Sigmoid colon (tissue), 7 donors: Measurements from ENCODE around the gene NAALAD2. TPM values are rescaled to one million over a fixed set of nuclear protein-coding genes. Genes with fewer than 3 reads are reported as not detected.
"Not testable (repeated sequence)": the region's sequence is repeated elsewhere in the genome, so short reads cannot be mapped to it uniquely, and the experiment has no call there.

Experiments
- DNase-seq: peaks from one replicate; pipeline ENCODE4 v3.0.0-alpha.2; 2019
- H3K27ac ChIP-seq, 4 donors: fragments of 200-600 bp; sonication (generic); one replicate each; pipeline ENCODE4 v1.5.1; 2016 to 2019; ENCODE audit warnings: mild to moderate bottlenecking in 1 of 4
- H3K27me3 ChIP-seq, 3 donors: fragments of 200-600 bp; sonication (generic); one replicate each; pipeline ENCODE4 v1.5.1; 2019; ENCODE audit warnings: mild to moderate bottlenecking in 1 of 3
- H3K36me3 ChIP-seq, 4 donors: fragments of 200-600 bp; sonication (generic); one replicate each; pipeline ENCODE4 v1.5.1; 2016 to 2019
- H3K4me1 ChIP-seq, 4 donors: fragments of 200-600 bp; sonication (generic); one replicate each; pipeline ENCODE4 v1.5.1; 2017 to 2019
- H3K4me3 ChIP-seq, 4 donors: fragments of 200-600 bp; sonication (generic); one replicate each; pipeline ENCODE4 v1.5.1; 2017 to 2019; ENCODE audit warnings: mild to moderate bottlenecking in 2 of 4, moderate library complexity in 1 of 4
- H3K9me3 ChIP-seq, 4 donors: fragments of 200-600 bp in 3 of 4; sonication (generic) in 3 of 4; one replicate each; pipeline versions ENCODE4 v1.5.1 to v1.6.1; 2013 to 2019
- CTCF ChIP-seq, 4 experiments: fragments of 450-650 bp in 3 of 4; fragments of 200-600 bp in 1 of 4; IDR thresholded peaks; one replicate each; pipeline ENCODE4 v1.5.1; 2016 to 2019; ENCODE audit warnings: antibody characterized with exemption in 4 of 4, mild to moderate bottlenecking in 3 of 4, moderate library complexity in 2 of 4
- EP300 ChIP-seq, 4 donors: sonication (generic); formaldehyde crosslinking; IDR thresholded peaks; one replicate each; pipeline ENCODE4 v1.6.1; 2017; ENCODE audit warnings: antibody characterized with exemption in 4 of 4
- POLR2A ChIP-seq, 2 donors: fragments of 450-650 bp; IDR thresholded peaks; one replicate each; pipeline ENCODE4 v1.6.1; 2016; ENCODE audit warnings: antibody characterized with exemption in 2 of 2, mild to moderate bottlenecking in 2 of 2, moderate library complexity in 2 of 2
- POLR2AphosphoS5 ChIP-seq, 4 donors: sonication (generic); formaldehyde crosslinking; IDR thresholded peaks; one replicate each; pipeline ENCODE4 v1.6.1; 2017; ENCODE audit warnings: antibody characterized with exemption in 4 of 4
- WGBS, 2 donors: extraction: QIAGEN DNeasy Blood & Tissue Kit; methylation state at CpG; one replicate each; pipeline ENCODE4 v1.1.7; 2013; 5-methylcytosine and 5-hydroxymethylcytosine counted together
- intact Hi-C: fragments of 100-400 bp; cut with DNase I; formaldehyde crosslinking; loops from one replicate; pipeline ENCODE4 v1.15.1; 2023
- polyA plus RNA-seq, 3 donors: library from polyadenylated mRNA; stranded (reverse); fragments of 200-250 nt; gene quantifications; one replicate each; pipeline ENCODE4 v1.2.3, GENCODE V29; 2013
- total RNA-seq, 4 donors: library from RNA; depleted of rRNA; stranded (reverse); fragments of >200 nt; gene quantifications; one replicate each; pipeline ENCODE4 v1.1.0, GENCODE V29; 2016
- donor health status: healthy with polysubstance abuse.
- donor health status: Bipolar disorder and iron deficiency.
- donor health status: healthy.

The NAALAD2 gene
- total and polyA plus RNA-seq, 7 donors = 0.31 to 3.9 (median 3.6) TPM; not detected in 2

- H3K27ac ChIP-seq = peak overlapping the region in 3 of 4 donors; percentile 23 to 56 (median 35)
- 8 to 12% methylated on average over 5 of the region's 5 CpGs for WGBS, 2 donors
- intact Hi-C loops = no loop called here
- H3K4me3 ChIP-seq = peak overlapping the region; percentile 42 to 54 (median 48)
- no peaks in the 10 kb centered on the region for H3K9me3 ChIP-seq
- no peaks in the 10 kb centered on the region for H3K27me3 ChIP-seq
- no peaks in the 10 kb centered on the region for H3K36me3 ChIP-seq
- no peak for DNase-seq
- peaks cover 0 to 6% (median 3%) of the 10 kb centered on the region in 4 donors for H3K4me1 ChIP-seq
- TF ChIP-seq EP300 (IDR thresholded peaks at IDR 0.05) (no peak), CTCF (IDR thresholded peaks at IDR 0.05) (no peak), POLR2A (IDR thresholded peaks at IDR 0.05) (no peak), POLR2AphosphoS5 (IDR thresholded peaks at IDR 0.05) (no peak)
Observed at GRCh38 chr11:90135016-90135415, 553 bp downstream of the NAALAD2 start.

GRCh38 chr11:90148900-90149299 is 14.4 kb downstream of the NAALAD2 start:
- no peaks in the 10 kb centered on the region for H3K9me3 ChIP-seq
- H3K4me3 ChIP-seq = no peak overlapping the region
- DNase-seq = no peak
- WGBS, 2 donors = 94 to 97% methylated on average over 1 of the region's 1 CpG
- no peaks in the 10 kb centered on the region for H3K36me3 ChIP-seq
- no peak for TF ChIP-seq EP300 (IDR thresholded peaks at IDR 0.05)
- TF ChIP-seq CTCF (IDR thresholded peaks at IDR 0.05) = no peak
- TF ChIP-seq POLR2A (IDR thresholded peaks at IDR 0.05) = no peak
- TF ChIP-seq POLR2AphosphoS5 (IDR thresholded peaks at IDR 0.05) = no peak
- no peaks in the 10 kb centered on the region for H3K27me3 ChIP-seq
- H3K4me1 ChIP-seq = no peaks in the 10 kb centered on the region
- intact Hi-C loops = no loop called here
- no peak overlapping the region for H3K27ac ChIP-seq

GRCh38 chr11:90166982-90167573 is 32.6 kb downstream of the NAALAD2 start:
- H3K4me3 ChIP-seq, intact Hi-C loops, H3K36me3 ChIP-seq, H3K27ac ChIP-seq, H3K9me3 ChIP-seq, H3K27me3 ChIP-seq, H3K4me1 ChIP-seq, DNase-seq: not testable (repeated sequence)
- 94 to 96% methylated on average over 49 of the region's 49 CpGs for WGBS, 2 donors

- H3K4me1 ChIP-seq, H3K27me3 ChIP-seq, H3K27ac ChIP-seq, H3K36me3 ChIP-seq, H3K9me3 ChIP-seq, H3K4me3 ChIP-seq, intact Hi-C loops, DNase-seq: not testable (repeated sequence)
- 68 to 83% methylated on average over 8 of the region's 8 CpGs for WGBS, 2 donors
Observed at GRCh38 chr11:90167704-90168103, 33.2 kb downstream of the NAALAD2 start.

GRCh38 chr11:90168571-90168970 is 34.1 kb downstream of the NAALAD2 start:
- Histone ChIP-seq H3K9me3 (no peaks in the 10 kb centered on the region), H3K36me3 (no peaks in the 10 kb centered on the region), H3K27me3 (no peaks in the 10 kb centered on the region), H3K4me3 (no peak overlapping the region), H3K4me1 (no peaks in the 10 kb centered on the region), H3K27ac (no peak overlapping the region)
- no peak for DNase-seq
- whole genome bisulfite sequencing, 2 donors = 74 to 88% methylated on average over 3 of the region's 3 CpGs
- no peak for TF ChIP-seq POLR2AphosphoS5 (IDR thresholded peaks at IDR 0.05)
- no peak for TF ChIP-seq EP300 (IDR thresholded peaks at IDR 0.05)
- no peak for TF ChIP-seq CTCF (IDR thresholded peaks at IDR 0.05)
- TF ChIP-seq POLR2A (IDR thresholded peaks at IDR 0.05) = no peak
- intact Hi-C loops = no loop called here

GRCh38 chr11:90171359-90171758 is 36.9 kb downstream of the NAALAD2 start:
- Histone ChIP-seq H3K36me3 (no peaks in the 10 kb centered on the region), H3K4me3 (no peak overlapping the region), H3K27me3 (no peaks in the 10 kb centered on the region), H3K9me3 (no peaks in the 10 kb centered on the region), H3K27ac (no peak overlapping the region), H3K4me1 (no peaks in the 10 kb centered on the region)
- intact Hi-C loops = no loop called here
- TF ChIP-seq CTCF (IDR thresholded peaks at IDR 0.05) (no peak), POLR2A (IDR thresholded peaks at IDR 0.05) (no peak), EP300 (IDR thresholded peaks at IDR 0.05) (no peak), POLR2AphosphoS5 (IDR thresholded peaks at IDR 0.05) (no peak)
- no peak for DNase-seq
